ENCODE results near the gene CFAP299. TPM values are rescaled to one million over a fixed set of nuclear protein-coding genes. Genes with fewer than 3 reads are reported as not detected.

The CFAP299 gene
- total and polyA plus RNA-seq, 9 of the 15 experiments (the other 6 are each of a cell fraction or from before 2014, with no cell fraction given) = 0.09 to 3.0 (median 0.76) TPM

DNA sequence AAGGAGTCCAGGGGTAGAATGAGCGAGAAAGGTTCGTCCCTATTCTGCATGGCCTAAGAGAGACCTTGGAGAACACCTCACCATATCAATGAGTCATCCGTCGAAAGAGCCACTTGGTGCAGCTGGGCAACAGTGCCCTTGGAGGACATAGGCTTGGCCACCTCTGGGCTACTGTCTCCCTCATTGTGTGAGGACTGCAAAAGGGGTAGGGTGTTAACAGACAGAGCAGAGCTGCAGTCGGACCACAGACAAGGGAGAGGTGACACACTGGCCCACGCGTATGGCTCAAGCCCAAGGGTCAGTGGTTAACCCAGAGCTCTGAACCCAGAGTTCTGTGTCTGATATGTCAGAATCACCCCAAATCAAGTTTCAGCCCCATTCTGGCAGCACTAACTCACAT is 576.8 kb downstream of the CFAP299 start:
- ChIA-PET CTCF (ENCODE audit: low intra/inter-chr PET ratio) (no interaction called here), POLR2A (interaction anchor here (0.7 kb wide), 1 partner anchor 45 kb away, joined by 3 read pairs; no protein-coding TSS in a partner anchor)
- no peak for DNase-seq (ENCODE audit: extremely low read depth in 1 of 4, low spot score in 3 of 4)
- Histone ChIP-seq H3K4me2 (ENCODE audit: insufficient read depth, low read length) (no peak overlapping the region), H3K36me3 (ENCODE audit: control insufficient read depth, insufficient read depth, low read length) (no peaks in the 10 kb centered on the region), H3K27me3 (ENCODE audit: control insufficient read depth in 2 of 2, insufficient read depth in 2 of 2, low read length in 2 of 2) (no peaks in the 10 kb centered on the region), H3K27ac (ENCODE audit: extremely low read depth, low read depth, low read length) (no peak overlapping the region), H3K9me3 (replicated peaks; ENCODE audit: control insufficient read depth, insufficient read depth, low read depth, low read length) (no peaks in the 10 kb centered on the region), H3K9ac (ENCODE audit: insufficient read depth in 1 of 2, low read depth in 2 of 2, low read length in 2 of 2) (no peak overlapping the region), H3K4me3 (no peak overlapping the region), H3K9me1 (ENCODE audit: control insufficient read depth, insufficient read depth, low read length) (no peaks in the 10 kb centered on the region), H2AFZ (ENCODE audit: low read depth, low read length) (no peak overlapping the region), H4K20me1 (replicated peaks; ENCODE audit: control insufficient read depth, insufficient read depth, low read length) (no peaks in the 10 kb centered on the region), H3K4me1 (replicated peaks in 1 of 2; ENCODE audit: control insufficient read depth in 2 of 2, insufficient read depth in 2 of 2, low read length in 2 of 2) (no peaks in the 10 kb centered on the region), H3K79me2 (ENCODE audit: control insufficient read depth, insufficient read depth, low read length) (no peaks in the 10 kb centered on the region)
- WGBS (ENCODE audit: insufficient coverage, low coverage, missing lambda C conversion rate) = 2% methylated on average over 7 of the region's 7 CpGs
- no TSS peak for BruUV-seq (replicated peaks)
- in situ Hi-C loops (cut with MboI) = no loop called here
- no peak for FAIRE-seq
- intact Hi-C loops (cut with micrococcal nuclease) = no loop called here
- no peak for TF ChIP-seq POLR3A (IDR thresholded peaks at IDR 0.05; ENCODE audit: borderline replicate concordance, extremely low read depth, insufficient read depth, insufficient read length)
- TF ChIP-seq TAF9B (IDR thresholded peaks at IDR 0.05; ENCODE audit: partially characterized antibody) = no peak
- no peak for TF ChIP-seq CBX2 (IDR thresholded peaks at IDR 0.05; ENCODE audit: insufficient read depth, low read length, poor library complexity, severe bottlenecking)
- TF ChIP-seq TCF3 (CRISPR knock-in tag; IDR thresholded peaks at IDR 0.05) = no peak
- TF ChIP-seq CSDE1 (IDR thresholded peaks at IDR 0.05) = no peak
- no peak for TF ChIP-seq ZBTB17 (CRISPR knock-in tag; IDR thresholded peaks at IDR 0.05)
- TF ChIP-seq, protein P1, sequence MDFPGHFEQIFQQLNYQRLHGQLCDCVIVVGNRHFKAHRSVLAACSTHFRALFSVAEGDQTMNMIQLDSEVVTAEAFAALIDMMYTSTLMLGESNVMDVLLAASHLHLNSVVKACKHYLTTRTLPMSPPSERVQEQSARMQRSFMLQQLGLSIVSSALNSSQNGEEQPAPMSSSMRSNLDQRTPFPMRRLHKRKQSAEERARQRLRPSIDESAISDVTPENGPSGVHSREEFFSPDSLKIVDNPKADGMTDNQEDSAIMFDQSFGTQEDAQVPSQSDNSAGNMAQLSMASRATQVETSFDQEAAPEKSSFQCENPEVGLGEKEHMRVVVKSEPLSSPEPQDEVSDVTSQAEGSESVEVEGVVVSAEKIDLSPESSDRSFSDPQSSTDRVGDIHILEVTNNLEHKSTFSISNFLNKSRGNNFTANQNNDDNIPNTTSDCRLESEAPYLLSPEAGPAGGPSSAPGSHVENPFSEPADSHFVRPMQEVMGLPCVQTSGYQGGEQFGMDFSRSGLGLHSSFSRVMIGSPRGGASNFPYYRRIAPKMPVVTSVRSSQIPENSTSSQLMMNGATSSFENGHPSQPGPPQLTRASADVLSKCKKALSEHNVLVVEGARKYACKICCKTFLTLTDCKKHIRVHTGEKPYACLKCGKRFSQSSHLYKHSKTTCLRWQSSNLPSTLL (IDR thresholded peaks at IDR 0.05) = no peak
- no peak for TF ChIP-seq GATAD2B (IDR thresholded peaks at IDR 0.05; ENCODE audit: borderline replicate concordance)
- TF ChIP-seq CHCHD3 (CRISPR knock-in tag; IDR thresholded peaks at IDR 0.05) = no peak
- no peak for TF ChIP-seq ARNT (IDR thresholded peaks at IDR 0.05)
- no peak for TF ChIP-seq ZC3H4 (CRISPR knock-in tag; IDR thresholded peaks at IDR 0.05; ENCODE audit: borderline replicate concordance)
- TF ChIP-seq, protein P2, sequence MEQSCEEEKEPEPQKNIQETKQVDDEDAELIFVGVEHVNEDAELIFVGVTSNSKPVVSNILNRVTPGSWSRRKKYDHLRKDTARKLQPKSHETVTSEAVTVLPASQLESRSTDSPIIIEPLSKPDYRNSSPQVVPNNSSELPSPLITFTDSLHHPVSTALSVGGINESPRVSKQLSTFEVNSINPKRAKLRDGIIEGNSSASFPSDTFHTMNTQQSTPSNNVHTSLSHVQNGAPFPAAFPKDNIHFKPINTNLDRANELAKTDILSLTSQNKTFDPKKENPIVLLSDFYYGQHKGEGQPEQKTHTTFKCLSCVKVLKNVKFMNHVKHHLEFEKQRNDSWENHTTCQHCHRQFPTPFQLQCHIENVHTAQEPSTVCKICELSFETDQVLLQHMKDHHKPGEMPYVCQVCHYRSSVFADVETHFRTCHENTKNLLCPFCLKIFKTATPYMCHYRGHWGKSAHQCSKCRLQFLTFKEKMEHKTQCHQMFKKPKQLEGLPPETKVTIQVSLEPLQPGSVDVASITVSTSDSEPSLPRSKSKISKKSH (CRISPR knock-in tag; IDR thresholded peaks at IDR 0.05) = no peak
- TF ChIP-seq NFIX (CRISPR knock-in tag; IDR thresholded peaks at IDR 0.05; ENCODE audit: low read depth) = no peak
- no peak for TF ChIP-seq BMI1 (IDR thresholded peaks at IDR 0.05; ENCODE audit: low read length)
- no peak for TF ChIP-seq CBX8 (IDR thresholded peaks at IDR 0.05; ENCODE audit: borderline replicate concordance, extremely low read depth, low read depth, low read length, poor library complexity, severe bottlenecking)
- no peak for TF ChIP-seq ILF3 (IDR thresholded peaks at IDR 0.05; ENCODE audit: borderline replicate concordance)
- TF ChIP-seq GABPB2 (CRISPR knock-in tag; conservative IDR thresholded peaks at IDR 0.05) = no peak
- ATAC-seq = no peak

All from K562 (cell line).